GM11168 (cell line): Measurements from ENCODE around the gene TUBB6.

ENCODE experiments used
- in situ Hi-C: fragments of 300-500 bp; cut with MboI; formaldehyde crosslinking; loops from one replicate; pipeline ENCODE4 v1.12.0; 2022; ENCODE audit warnings: low sequenced_read_pairs; ENCODE audit not compliant: unreplicated experiment

TUBB6 gene

DNA sequence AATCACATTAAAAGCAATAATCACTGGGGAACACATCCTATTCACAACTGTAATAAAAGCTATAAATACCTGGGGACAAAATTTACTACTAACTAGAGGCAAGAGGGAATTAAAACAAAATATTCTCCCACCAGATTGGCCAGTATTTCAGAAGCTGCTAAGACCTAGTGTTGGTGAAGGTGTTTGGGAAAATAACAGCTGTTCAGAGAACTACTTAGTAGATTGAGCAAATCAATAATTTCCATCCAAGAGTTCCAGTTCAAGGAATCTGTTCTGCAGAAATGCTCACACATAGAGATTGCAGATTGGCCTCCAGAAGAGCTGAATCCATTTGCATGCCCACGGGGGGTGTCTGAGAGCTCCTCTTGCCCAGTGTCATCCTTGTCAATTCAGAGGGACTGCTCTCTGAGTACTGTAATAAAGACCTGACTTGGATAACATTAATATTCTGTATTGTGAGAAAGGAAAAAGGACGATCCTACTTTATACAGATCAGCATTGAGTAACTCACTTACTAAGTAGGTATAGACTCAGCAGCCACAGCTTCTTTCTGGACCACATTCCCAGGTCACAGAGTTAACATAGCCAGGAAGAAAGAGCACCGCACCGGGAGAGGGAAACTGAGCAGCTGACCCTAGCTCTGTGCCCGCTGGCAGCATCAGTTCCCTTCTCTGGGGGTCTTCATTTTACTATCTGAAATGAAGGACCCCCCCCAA, 5.6 kb downstream of the TUBB6 start:
- in situ Hi-C loops = no loop called here

DNA sequence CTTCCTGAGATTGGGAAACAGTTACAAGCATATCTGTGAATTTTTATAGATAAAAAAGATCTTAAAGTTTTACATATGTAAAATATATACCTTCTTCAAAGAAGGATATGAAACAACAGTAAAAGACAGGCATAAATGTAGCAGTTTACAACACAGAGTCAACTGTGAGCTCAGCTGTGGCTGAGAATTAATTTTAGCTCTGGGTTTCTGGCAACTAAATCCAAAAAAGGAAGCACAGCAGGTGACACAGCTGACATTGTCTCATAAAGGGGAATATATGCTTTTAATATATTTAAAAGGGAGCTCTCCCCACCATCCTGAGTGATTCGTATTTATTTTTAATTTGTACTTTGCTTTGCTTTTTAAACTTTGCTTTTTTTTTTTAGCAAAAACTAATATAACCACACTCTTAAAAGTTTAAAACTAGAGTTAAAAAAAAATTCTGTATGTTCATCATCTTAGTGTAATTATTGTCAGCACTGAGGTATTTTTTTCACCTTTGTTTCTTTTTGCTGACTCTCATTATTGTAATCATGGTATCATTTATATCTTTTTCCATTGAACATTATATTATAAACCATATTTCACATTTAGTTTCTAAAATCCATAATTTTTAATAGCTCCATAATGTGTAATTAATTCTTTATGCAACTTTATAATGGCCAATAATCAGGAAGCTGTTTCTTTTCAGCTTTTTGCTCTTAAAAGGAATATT, 6.7 kb downstream of the TUBB6 start:
- in situ Hi-C loops = no loop called here

GRCh38 chr18:12315490-12315889, 7.4 kb downstream of the TUBB6 start:
- in situ Hi-C loops = no loop called here

DNA sequence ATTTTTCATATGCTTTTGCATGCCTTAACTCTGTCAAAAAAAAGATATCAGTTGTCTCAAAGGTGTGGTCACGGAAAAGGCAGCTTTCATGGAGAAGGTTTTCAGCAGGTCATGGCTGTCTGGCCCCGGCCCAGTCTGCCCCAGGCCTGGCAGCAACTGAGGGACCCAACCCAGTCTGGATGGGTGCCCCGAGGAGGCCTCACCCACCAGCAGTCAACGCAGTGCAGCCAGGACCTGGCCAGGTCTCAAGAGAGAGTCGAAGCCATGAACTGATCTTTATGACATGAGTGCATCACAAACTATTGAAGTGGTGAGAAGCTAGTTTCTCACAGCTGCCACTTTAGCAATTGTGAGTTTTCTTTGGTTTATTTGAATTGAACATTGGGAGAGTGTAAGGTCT, 7.9 kb downstream of the TUBB6 start:
- in situ Hi-C loops = no loop called here

GRCh38 chr18:12317664-12318333, 9.8 kb downstream of the TUBB6 start:
- in situ Hi-C loops = no loop called here

GRCh38 chr18:12318334-12318697, 10.3 kb downstream of the TUBB6 start:
- in situ Hi-C loops = no loop called here

- in situ Hi-C loops = no loop called here
These were observed 10.8 kb downstream of the TUBB6 start for GRCh38 chr18:12318857-12319256.

- in situ Hi-C loops = no loop called here
These were observed 13.3 kb downstream of the TUBB6 start for GRCh38 chr18:12321333-12321732.

GRCh38 chr18:12324991-12325725, 17.1 kb downstream of the TUBB6 start:
- in situ Hi-C loops = no loop called here

GRCh38 chr18:12325726-12326245, 17.7 kb downstream of the TUBB6 start:
- in situ Hi-C loops = no loop called here

GRCh38 chr18:12326711-12327460, 18.8 kb downstream of the TUBB6 start:
- in situ Hi-C loops = no loop called here

DNA sequence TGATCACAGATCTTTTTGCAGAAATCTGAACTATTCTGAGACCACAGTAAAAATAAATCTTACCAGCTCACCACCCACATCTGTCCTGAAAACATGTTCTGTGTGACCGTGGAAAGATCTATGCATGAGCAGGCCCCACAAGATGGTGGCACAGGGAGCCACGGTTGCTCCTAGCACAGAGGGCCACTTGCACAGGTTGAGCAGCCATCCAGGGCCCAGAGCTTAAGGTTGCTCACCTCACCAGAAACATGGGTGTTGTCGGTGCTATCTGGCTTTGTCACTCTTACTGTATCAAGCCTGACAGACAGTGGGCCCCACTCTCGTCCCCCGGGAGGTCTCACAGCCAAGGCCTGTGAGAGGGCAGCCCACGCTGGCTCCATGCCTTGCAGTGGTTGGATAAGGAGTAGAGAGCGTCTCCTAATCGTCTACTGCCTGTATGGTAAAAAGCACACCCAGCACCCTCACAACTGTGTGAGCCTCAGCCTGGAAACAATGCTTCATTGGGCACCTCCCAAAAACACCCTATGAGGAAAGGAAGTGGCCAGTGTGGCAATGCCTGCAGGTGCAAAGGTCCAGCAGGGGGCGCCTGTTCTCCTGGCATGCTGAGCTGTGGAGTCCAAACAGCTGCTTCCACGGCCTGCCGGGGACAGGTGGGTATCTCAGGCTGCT, 19.6 kb downstream of the TUBB6 start:
- in situ Hi-C loops = no loop called here

DNA sequence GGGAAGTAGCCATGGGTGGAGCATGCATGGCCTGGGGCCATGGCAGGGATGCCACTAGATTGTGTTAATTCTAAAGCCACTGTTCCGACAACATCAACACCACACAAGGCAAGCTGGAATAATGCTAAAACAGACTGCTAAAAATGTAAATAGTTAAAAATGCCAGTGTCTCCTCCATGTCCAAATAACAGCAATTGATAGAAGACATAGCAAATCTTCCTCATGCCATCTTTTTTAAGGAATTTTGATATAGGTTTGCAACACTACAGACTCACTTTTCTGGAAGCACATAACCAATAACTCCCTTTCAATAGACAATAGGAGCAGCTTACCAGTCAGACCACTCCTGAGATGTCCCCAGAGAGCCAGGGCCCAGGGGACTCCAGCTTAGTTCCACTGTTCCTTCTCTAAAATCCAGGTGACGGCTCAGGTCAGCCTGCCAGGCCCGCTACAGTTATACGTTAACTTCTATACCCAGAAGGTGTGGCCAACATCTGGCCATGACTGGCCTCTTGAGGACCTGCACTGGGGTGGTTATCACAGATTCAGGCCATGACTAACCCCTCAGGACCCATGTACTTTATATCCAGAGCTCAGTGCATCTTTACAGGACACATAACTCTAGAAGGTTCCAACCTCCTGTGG, 20.3 kb downstream of the TUBB6 start:
- in situ Hi-C loops = no loop called here

DNA sequence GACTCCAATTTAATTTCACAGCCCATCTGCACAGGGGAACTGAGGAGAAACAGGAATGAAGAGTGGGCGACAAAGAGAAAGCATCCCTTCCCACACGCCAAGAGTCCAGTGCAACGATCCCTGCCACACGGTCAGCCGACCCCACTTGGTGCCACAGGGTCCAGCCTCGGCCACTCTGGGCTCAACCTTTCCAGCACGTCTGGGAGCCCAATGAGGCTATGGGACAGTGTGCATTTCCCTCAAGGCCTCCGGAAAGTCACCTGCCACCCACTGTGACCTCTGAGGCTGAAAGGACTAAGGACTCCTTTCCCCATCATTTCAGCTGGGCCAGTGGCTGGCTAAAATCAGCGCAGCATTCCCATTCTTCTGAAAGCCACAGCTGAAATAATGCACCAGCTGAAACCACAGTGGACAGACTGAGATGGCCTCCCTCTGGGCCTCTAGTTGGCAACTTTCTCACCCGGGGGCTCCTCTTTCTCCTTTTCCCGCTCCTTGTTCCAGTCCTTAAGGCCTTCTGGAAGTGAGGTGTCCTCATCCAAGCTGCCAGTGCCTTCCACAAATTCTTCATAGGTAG, 21.2 kb downstream of the TUBB6 start:
- in situ Hi-C loops = no loop called here

DNA sequence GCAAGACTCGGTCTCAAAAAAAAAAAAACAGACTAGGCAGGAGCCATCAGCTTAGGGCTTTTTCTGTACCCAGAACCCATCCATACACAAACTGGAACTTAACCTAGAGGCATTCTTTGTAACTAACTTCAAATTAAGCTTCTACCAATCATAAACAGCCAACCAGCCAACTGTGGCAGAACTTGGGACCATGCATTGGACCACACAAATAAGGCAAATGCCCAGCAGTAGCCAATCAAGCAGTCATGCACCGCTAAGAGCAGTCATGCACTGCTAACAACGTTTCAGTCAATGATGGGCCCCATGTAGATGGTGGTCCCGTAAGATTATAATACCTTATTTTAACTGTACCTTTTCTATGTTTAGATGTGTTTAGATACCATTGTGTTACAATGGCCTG, 22.7 kb downstream of the TUBB6 start:
- in situ Hi-C loops = no loop called here

DNA sequence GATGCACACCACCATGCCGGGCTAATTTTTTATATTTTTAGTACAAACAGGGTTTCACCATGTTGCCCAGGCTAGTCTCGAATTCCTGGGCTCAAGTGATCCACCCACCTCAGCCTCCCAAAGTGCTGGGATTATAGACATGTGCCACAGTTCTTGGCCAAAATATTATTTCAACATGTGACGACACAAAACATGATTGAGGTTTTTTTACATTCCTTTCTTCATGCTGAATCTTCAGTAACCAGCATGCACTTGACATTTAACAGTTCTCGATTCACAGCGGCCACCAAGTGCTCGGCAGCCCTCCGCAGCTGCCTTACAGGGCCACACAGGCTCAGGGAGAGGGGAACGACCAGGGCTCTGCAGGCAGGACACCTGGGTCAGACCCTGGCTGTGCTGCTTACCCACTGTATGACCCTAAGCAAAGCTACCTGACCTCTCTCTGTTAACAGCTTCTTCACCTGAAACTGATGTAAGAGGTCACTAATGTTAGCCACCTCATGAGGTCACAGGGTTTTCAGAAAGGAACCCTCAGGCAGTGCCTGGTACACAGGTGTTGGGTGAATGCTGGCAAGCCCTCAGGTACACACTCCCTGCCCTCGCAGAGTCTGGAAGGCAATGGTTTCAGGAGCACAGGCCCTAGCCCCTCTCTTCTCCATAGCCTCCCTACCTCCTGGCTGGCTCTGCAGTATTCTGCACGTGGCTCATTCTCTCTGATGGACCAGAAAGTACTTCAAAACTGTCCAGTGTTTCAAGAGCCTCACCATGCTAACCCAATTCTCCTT, 25.7 kb downstream of the TUBB6 start:
- in situ Hi-C loops = no loop called here

DNA sequence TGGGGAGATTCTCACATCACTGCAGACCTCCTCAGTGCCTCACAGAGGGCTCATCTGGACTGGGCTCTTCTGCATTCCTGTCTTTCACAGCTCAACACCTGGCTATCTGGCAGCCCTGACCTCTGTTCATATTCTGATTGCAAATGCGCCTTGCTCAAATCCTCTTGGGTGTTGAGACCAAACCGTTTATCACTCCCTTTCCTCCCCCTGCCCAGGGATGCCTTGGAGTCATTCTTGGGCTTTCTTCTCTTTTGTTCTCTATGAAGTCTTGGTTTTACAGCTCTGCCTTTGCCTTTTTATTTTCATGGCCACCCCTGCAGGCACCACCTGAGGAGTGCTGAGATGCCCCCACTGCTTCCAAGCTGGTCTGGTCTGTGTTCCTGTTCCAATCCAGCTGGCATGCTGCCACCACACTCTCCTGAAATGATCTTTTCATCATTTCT, 26.3 kb downstream of the TUBB6 start:
- in situ Hi-C loops = no loop called here

DNA sequence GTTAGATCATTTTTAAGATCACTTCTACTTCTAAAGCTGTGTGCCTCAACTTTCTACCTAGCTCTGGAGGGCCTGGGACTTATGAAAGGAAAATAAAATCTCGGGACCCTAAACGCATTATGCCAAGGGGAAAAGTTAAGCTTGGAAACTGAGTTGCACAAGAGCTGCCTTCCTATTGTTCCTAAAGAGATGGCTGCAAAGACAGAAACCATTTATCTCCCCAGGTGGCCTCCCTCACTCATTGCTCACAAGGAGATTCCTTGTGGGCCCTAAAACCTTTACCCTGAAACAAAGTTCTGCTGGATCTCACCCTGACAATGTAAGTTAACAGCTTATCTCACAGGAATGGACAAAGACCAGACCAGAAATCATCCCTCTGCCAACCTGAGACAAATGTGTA, 26.8 kb downstream of the TUBB6 start:
- in situ Hi-C loops = no loop called here
